Stomach (tissue), 19 donors: ENCODE measurements around the gene PWWP2A. TPM values are rescaled to one million over a fixed set of nuclear protein-coding genes. Genes with fewer than 3 reads are reported as not detected.
A peak's percentile ranks its signal among the peaks of the same experiment; 100 is the strongest.

Experiments used
- DNase-seq, 2 donors: peaks; one replicate each; pipeline versions ENCODE4 v3.0.0 to v3.0.0-alpha.2; 2013 to 2019
- H3K27ac ChIP-seq, 5 donors: fragments of 200-600 bp in 4 of 5; sonication (generic) in 4 of 5; one replicate each; pipeline ENCODE4 v1.5.1; 2013 to 2019; ENCODE audit warnings: mild to moderate bottlenecking in 1 of 5, moderate library complexity in 1 of 5
- H3K27me3 ChIP-seq, 3 donors: fragments of 200-600 bp; sonication (generic); one replicate each; pipeline ENCODE4 v1.5.1; 2017 to 2019; ENCODE audit warnings: mixed run types in 1 of 3
- H3K36me3 ChIP-seq, 4 donors: fragments of 200-600 bp; sonication (generic); 1 replicate in 3 of 4; 2 replicates in 1 of 4; pipeline ENCODE4 v1.5.1; 2016 to 2019
- H3K4me1 ChIP-seq, 4 donors: fragments of 200-600 bp; sonication (generic); one replicate each; pipeline ENCODE4 v1.5.1; 2016 to 2019
- H3K4me3 ChIP-seq, 4 donors: fragments of 200-600 bp; sonication (generic) in 3 of 4; one replicate each; pipeline ENCODE4 v1.5.1; 2016 to 2019; ENCODE audit warnings: mild to moderate bottlenecking in 1 of 4
- H3K9me3 ChIP-seq, 4 donors: fragments of 200-600 bp; sonication (generic); one replicate each; pipeline ENCODE4 v1.5.1; 2016 to 2019
- EP300 ChIP-seq: sonication (generic); formaldehyde crosslinking; IDR thresholded peaks from one replicate; pipeline ENCODE4 v1.6.1; 2017; ENCODE audit warnings: antibody characterized with exemption
- POLR2A ChIP-seq, 4 donors: fragments of 450-650 bp; IDR thresholded peaks; one replicate each; pipeline ENCODE4 v1.6.1; 2016; ENCODE audit warnings: antibody characterized with exemption in 4 of 4, control low read depth in 2 of 4, mild to moderate bottlenecking in 1 of 4, moderate library complexity in 1 of 4
- POLR2AphosphoS5 ChIP-seq, 3 donors: sonication (generic); formaldehyde crosslinking; IDR thresholded peaks; one replicate each; pipeline ENCODE4 v1.6.1; 2016; ENCODE audit warnings: antibody characterized with exemption in 3 of 3
- WGBS, 5 donors: extraction: QIAGEN DNeasy Blood & Tissue Kit in 3 of 5; methylation state at CpG; one replicate each; pipeline versions ENCODE4 v1.1.5 to v1.1.7; 2013 to 2018; 5-methylcytosine and 5-hydroxymethylcytosine counted together
- intact Hi-C: fragments of 100-400 bp; cut with DNase I; formaldehyde crosslinking; loops from one replicate; pipeline ENCODE4 v1.15.1; 2023; ENCODE audit warnings: low total_unique reads
- long read RNA-seq, 10 donors: transcript quantifications; one replicate each; lab custom pipeline, GENCODE V29; 2026
- polyA plus RNA-seq, 3 donors: library from polyadenylated mRNA; stranded (reverse); fragments of 200-250 nt; gene quantifications; one replicate each; pipeline ENCODE4 v1.2.3, GENCODE V29; 2013
- total RNA-seq, 5 donors: library from RNA; depleted of rRNA; stranded (reverse); fragments of >200 nt; gene quantifications; one replicate each; pipeline versions ENCODE4 v1.1.0 to v1.2.3, GENCODE V29; 2014 to 2016
- TF ChIP-seq, protein P1 (sequence below), 7 experiments: fragments of 450-650 bp in 4 of 7; fragments of 200-600 bp in 3 of 7; sonication (generic) in 3 of 7; IDR thresholded peaks; one replicate each; pipeline ENCODE4 v1.5.1; 2016 to 2019; ENCODE audit warnings: antibody characterized with exemption in 7 of 7, control low read depth in 2 of 7, mild to moderate bottlenecking in 1 of 7
- donor health status: healthy with polysubstance abuse.
- donor health status: Bipolar disorder and iron deficiency.
- donor health status: healthy.

The PWWP2A gene, protein sequence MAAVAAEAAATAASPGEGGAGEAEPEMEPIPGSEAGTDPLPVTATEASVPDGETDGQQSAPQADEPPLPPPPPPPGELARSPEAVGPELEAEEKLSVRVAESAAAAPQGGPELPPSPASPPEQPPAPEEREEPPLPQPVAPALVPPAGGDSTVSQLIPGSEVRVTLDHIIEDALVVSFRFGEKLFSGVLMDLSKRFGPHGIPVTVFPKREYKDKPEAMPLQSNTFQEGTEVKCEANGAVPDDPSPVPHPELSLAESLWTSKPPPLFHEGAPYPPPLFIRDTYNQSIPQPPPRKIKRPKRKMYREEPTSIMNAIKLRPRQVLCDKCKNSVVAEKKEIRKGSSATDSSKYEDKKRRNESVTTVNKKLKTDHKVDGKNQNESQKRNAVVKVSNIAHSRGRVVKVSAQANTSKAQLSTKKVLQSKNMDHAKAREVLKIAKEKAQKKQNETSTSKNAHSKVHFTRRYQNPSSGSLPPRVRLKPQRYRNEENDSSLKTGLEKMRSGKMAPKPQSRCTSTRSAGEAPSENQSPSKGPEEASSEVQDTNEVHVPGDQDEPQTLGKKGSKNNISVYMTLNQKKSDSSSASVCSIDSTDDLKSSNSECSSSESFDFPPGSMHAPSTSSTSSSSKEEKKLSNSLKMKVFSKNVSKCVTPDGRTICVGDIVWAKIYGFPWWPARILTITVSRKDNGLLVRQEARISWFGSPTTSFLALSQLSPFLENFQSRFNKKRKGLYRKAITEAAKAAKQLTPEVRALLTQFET
- total RNA-seq, result 100 to 1,000 TPM in 1 of 5 donors, 10 to 100 TPM in 4; 27.1 to 200 (median 57.2) TPM
- 1 to 10 TPM; 6.7 to 7.8 (median 7.8) TPM for polyA plus RNA-seq
- long read RNA-seq, donor 1, partial matches to known transcripts, result 0 of 4 reads
- long read RNA-seq, donor 1, other reads (novel, unspliced or antisense), result 0 of 4 reads
- long read RNA-seq, donor 2, transcript PWWP2A-201 (2 exons, 3,346 nt), result major isoform, 6 of 7 reads
- long read RNA-seq, donor 2, partial matches to known transcripts, result 0 of 7 reads
- long read RNA-seq, donor 2, other reads (novel, unspliced or antisense), result 0 of 7 reads
- long read RNA-seq, donor 3, transcript PWWP2A-201 (2 exons, 3,346 nt), result major isoform, 5 of 13 reads
- long read RNA-seq, donor 3, partial matches to known transcripts, result 8 of 13 reads
- long read RNA-seq, donor 3, other reads (novel, unspliced or antisense), result 0 of 13 reads
- long read RNA-seq, donor 4, result 0 reads
- long read RNA-seq, donor 5, transcript PWWP2A-201 (2 exons, 3,346 nt), result major isoform, 7 of 7 reads
- long read RNA-seq, donor 5, partial matches to known transcripts, result 0 of 7 reads
- long read RNA-seq, donor 5, other reads (novel, unspliced or antisense), result 0 of 7 reads
- long read RNA-seq, donor 6, transcript PWWP2A-201 (2 exons, 3,346 nt), result major isoform, 15 of 21 reads
- long read RNA-seq, donor 6, partial matches to known transcripts, result 0 of 21 reads
- long read RNA-seq, donor 6, other reads (novel, unspliced or antisense), result 0 of 21 reads
- long read RNA-seq, donor 7, transcript PWWP2A-201 (2 exons, 3,346 nt), result major isoform, 6 of 8 reads
- long read RNA-seq, donor 7, partial matches to known transcripts, result 0 of 8 reads
- long read RNA-seq, donor 7, other reads (novel, unspliced or antisense), result 0 of 8 reads
- long read RNA-seq, donor 8, transcript PWWP2A-201 (2 exons, 3,346 nt), result major isoform, 7 of 11 reads
- long read RNA-seq, donor 8, partial matches to known transcripts, result 0 of 11 reads
- long read RNA-seq, donor 8, other reads (novel, unspliced or antisense), result 0 of 11 reads
- long read RNA-seq, donor 9, partial matches to known transcripts, result 0 of 1 reads
- long read RNA-seq, donor 9, other reads (novel, unspliced or antisense), result 0 of 1 reads
- long read RNA-seq, donor 10, partial matches to known transcripts, result 0 of 1 reads
- long read RNA-seq, donor 10, other reads (novel, unspliced or antisense), result 0 of 1 reads

DNA sequence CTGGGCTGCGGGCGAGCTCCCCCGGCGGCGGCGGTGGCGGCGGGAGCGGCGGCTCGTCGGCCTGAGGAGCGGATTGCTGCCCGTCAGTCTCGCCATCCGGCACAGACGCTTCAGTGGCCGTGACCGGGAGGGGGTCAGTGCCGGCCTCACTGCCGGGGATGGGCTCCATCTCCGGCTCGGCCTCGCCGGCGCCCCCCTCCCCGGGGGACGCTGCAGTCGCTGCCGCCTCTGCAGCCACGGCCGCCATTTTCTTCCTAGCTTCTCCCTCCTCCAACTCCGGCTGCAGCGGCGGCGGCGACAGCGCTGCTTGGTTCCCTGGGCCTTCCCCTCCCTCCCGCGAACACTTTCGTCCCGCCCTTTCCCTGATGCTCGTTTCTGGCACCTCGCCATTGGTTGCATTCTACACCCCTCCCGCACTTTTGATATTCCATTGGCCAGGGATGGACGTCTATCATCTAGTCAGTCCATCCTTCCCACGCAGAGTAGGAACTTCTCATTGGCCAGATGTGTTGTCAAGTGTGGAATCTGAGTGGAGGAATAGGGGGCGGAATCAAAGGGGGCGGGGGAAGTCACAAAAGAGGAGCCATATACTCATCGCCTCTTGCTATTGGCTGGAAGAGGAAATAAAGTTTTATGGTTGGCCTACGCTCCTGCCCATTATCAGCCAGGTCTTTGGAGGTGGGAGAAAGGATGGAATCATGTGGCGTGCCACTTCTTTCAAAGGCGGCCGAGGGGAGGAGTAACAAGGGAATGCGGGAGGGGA lies at the start of gene PWWP2A:
Gene PWWP2A, minus strand, starts transcription at position 309 of the 763 bp plus-strand sequence. Its CDS starts 62 bp downstream, at position 247.
- peaks cover 12 to 31% (median 27%) of the 10 kb centered on the region in 4 donors for H3K36me3 ChIP-seq
- intact Hi-C loops, result no loop called here

DNA sequence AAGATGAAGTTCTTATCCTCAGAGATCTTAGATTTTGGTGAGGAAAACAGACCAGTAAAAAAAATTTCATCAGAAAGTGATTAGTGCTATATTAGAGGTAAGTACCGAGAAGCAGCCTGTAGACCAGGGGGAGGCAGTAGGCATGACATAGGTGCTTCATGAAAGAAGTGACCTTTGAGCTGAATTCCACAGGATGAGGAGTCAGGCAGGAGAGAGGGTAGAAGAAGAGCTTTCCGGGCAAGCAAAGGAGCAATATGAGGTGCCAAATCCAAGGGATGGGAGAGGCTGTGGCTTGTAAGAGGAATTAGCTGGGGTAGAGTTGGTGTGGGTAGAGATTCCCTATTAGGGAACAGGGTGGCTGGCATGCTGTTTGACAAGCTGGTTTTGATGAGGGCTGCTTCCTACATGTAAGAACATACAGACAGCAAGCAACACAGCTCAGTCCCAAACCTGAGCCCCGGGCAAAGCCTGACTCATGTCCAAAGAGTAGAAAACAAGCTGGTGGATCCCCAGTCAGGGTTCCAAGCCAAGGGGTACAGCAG lies 48.4 kb upstream of the PWWP2A start:
- no peak overlapping the region for H3K4me3 ChIP-seq
- H3K27me3 ChIP-seq, result no peaks in the 10 kb centered on the region
- WGBS, 5 donors, result 76 to 96% (median 91%) methylated on average over 3 of the region's 3 CpGs
- no peaks in the 10 kb centered on the region for H3K9me3 ChIP-seq
- no peak overlapping the region for H3K27ac ChIP-seq
- no peak for TF ChIP-seq POLR2AphosphoS5 (IDR thresholded peaks at IDR 0.05)
- TF ChIP-seq EP300, result no peak
- TF ChIP-seq POLR2A (IDR thresholded peaks at IDR 0.05), result no peak
- TF ChIP-seq, protein P1, sequence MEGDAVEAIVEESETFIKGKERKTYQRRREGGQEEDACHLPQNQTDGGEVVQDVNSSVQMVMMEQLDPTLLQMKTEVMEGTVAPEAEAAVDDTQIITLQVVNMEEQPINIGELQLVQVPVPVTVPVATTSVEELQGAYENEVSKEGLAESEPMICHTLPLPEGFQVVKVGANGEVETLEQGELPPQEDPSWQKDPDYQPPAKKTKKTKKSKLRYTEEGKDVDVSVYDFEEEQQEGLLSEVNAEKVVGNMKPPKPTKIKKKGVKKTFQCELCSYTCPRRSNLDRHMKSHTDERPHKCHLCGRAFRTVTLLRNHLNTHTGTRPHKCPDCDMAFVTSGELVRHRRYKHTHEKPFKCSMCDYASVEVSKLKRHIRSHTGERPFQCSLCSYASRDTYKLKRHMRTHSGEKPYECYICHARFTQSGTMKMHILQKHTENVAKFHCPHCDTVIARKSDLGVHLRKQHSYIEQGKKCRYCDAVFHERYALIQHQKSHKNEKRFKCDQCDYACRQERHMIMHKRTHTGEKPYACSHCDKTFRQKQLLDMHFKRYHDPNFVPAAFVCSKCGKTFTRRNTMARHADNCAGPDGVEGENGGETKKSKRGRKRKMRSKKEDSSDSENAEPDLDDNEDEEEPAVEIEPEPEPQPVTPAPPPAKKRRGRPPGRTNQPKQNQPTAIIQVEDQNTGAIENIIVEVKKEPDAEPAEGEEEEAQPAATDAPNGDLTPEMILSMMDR (IDR thresholded peaks at IDR 0.05), result no peak
- no peak for DNase-seq
- intact Hi-C loops, result no loop called here
- peaks cover 14 to 20% (median 17%) of the 10 kb centered on the region in 4 donors for H3K4me1 ChIP-seq
- no peaks in the 10 kb centered on the region for H3K36me3 ChIP-seq

More for the DNA sequence above, at the start of gene PWWP2A:
- H3K9me3 ChIP-seq, result no peaks in the 10 kb centered on the region
- H3K4me3 ChIP-seq, result peak within 1 kb of the TSS; percentile 83 to 94 (median 84)
- H3K4me1 ChIP-seq, result peaks cover 0 to 32% (median 20%) of the 10 kb centered on the region in 4 donors
- peak within 1 kb of the TSS; percentile 94 to 99 (median 96) for H3K27ac ChIP-seq
- peak; percentile 99 to 100 for DNase-seq
- no peaks in the 10 kb centered on the region for H3K27me3 ChIP-seq
- TF ChIP-seq POLR2AphosphoS5 (IDR thresholded peaks at IDR 0.05) (peak; percentile 67 to 94 (median 87)), POLR2A (IDR thresholded peaks at IDR 0.05) (peak in 2 of 4 donors; percentile 54 to 73), EP300 (no peak)
- TF ChIP-seq, protein P1 (IDR thresholded peaks at IDR 0.05), result no peak
- 0 to 1% (median 0%) methylated on average over 26 to 55 of the region's 55 CpGs for WGBS, 5 donors

DNA sequence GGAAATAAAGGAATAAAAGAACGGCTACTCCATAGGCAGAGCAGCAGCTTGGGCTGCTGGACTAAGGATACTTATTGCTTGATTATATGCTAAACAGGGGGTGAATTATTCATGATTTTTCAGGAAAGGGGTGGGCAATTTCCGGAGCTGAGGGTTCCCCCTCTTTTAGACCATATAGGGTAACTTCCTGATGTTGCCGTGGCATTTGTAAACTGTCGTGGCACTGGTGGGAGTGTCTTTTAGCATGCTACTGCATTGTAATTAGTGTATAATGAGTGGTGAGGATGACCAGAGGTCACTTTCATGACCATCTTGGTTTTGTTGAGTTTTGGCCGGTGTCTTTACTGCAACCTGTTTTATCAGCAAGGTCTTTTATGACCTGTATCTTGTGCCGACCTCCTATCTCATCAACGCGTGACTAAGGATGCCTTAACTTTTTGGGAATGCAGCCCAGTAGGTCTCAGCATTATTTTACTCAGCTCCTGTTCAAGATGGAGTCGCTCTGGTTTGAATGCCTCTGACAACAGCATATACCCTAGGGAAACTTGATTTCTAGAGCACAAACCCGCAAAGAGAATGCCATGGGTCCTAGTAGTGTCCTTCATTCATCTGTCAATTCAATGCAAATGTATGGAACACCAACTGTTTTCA lies 47.8 kb upstream of the PWWP2A start:
- H3K4me1 ChIP-seq, result peaks cover 15 to 21% (median 17%) of the 10 kb centered on the region in 4 donors
- no peaks in the 10 kb centered on the region for H3K27me3 ChIP-seq
- H3K36me3 ChIP-seq, result no peaks in the 10 kb centered on the region
- TF ChIP-seq, protein P1 (IDR thresholded peaks at IDR 0.05), result no peak
- TF ChIP-seq POLR2AphosphoS5 (IDR thresholded peaks at IDR 0.05), result no peak
- TF ChIP-seq EP300, result no peak
- no peak for TF ChIP-seq POLR2A (IDR thresholded peaks at IDR 0.05)
- H3K4me3 ChIP-seq, result no peak overlapping the region
- H3K27ac ChIP-seq, result peak overlapping the region in 1 of 5 donors; percentile 86
- DNase-seq, result no peak
- no peaks in the 10 kb centered on the region for H3K9me3 ChIP-seq
- intact Hi-C loops, result no loop called here
- WGBS, 5 donors, result 63 to 70% (median 66%) methylated on average over 10 of the region's 10 CpGs
